ENCODE results near the gene SRP19. TPM values are rescaled to one million over a fixed set of nuclear protein-coding genes. Genes with fewer than 3 reads are reported as not detected.

SRP19 gene
- total and polyA plus RNA-seq, 9 of the 15 experiments (the other 6 are each of a cell fraction or from before 2014, with no cell fraction given): 52.3 to 357 (median 146) TPM

GRCh38 chr5:112860929-112861637 lies at the start of gene SRP19 (continued):
- TF ChIP-seq MGA (IDR thresholded peaks at IDR 0.05): peak; percentile 100
- no peak for TF ChIP-seq CCNT2 (IDR thresholded peaks at IDR 0.05; ENCODE audit: borderline replicate concordance, extremely low read depth, insufficient read length, low read depth, low read length)
- peak; percentile 69; the same call in 1 of the 2 replicates for TF ChIP-seq ZKSCAN8 (CRISPR knock-in tag; IDR thresholded peaks at IDR 0.05)
- TF ChIP-seq SMARCC2 (IDR thresholded peaks at IDR 0.05; ENCODE audit: low read depth): no peak
- no peak for TF ChIP-seq CEBPZ (IDR thresholded peaks at IDR 0.05; ENCODE audit: borderline replicate concordance, low read depth, low read length)
- no peak for TF ChIP-seq ZFP36 (IDR thresholded peaks at IDR 0.05; ENCODE audit: low read depth, low read length, partially characterized antibody)
- no peak for TF ChIP-seq RFX5 (IDR thresholded peaks at IDR 0.05; ENCODE audit: low read depth, low read length)
- no peak for TF ChIP-seq CHCHD3 (CRISPR knock-in tag; IDR thresholded peaks at IDR 0.05)
- no peak for TF ChIP-seq LEF1 (IDR thresholded peaks at IDR 0.05)
- peak; percentile 94 for TF ChIP-seq POLR2G (IDR thresholded peaks at IDR 0.05; ENCODE audit: low read depth, low read length)
- TF ChIP-seq TOE1 (IDR thresholded peaks at IDR 0.05; ENCODE audit: borderline replicate concordance): peak; percentile 28; the same call in 1 of the 2 replicates
- no peak for TF ChIP-seq TOE1 (CRISPR knock-in tag; IDR thresholded peaks at IDR 0.05; ENCODE audit: borderline replicate concordance, low read depth)
- TF ChIP-seq ZNF121 (CRISPR knock-in tag; conservative IDR thresholded peaks at IDR 0.05): no peak
